Stimulated activated CD8-positive, alpha-beta memory T cell treated with anti-CD3 and anti-CD28 coated beads, Interleukin-4, amount 100 ng/mL, for 24 hours (primary cell): Measurements from ENCODE around the gene NAP1L3.

ENCODE experiments used
- DNase-seq: peaks from one replicate; pipeline ENCODE4 v3.0.0-alpha.2; 2020; ENCODE audit warnings: low read depth

Gene NAP1L3, protein sequence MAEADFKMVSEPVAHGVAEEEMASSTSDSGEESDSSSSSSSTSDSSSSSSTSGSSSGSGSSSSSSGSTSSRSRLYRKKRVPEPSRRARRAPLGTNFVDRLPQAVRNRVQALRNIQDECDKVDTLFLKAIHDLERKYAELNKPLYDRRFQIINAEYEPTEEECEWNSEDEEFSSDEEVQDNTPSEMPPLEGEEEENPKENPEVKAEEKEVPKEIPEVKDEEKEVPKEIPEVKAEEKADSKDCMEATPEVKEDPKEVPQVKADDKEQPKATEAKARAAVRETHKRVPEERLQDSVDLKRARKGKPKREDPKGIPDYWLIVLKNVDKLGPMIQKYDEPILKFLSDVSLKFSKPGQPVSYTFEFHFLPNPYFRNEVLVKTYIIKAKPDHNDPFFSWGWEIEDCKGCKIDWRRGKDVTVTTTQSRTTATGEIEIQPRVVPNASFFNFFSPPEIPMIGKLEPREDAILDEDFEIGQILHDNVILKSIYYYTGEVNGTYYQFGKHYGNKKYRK

GRCh38 chrX:93673056-93673868 lies at the start of gene NAP1L3:
Gene NAP1L3 (minus strand): TSS chrX:93673578. CDS start chrX:93673304, 274 bp downstream.
- DNase-seq, result peak; percentile 41

GRCh38 chrX:93711076-93711475 lies 37.7 kb upstream of the NAP1L3 start:
- DNase-seq, result no peak

- no peak for DNase-seq
These were observed 30.3 kb upstream of the NAP1L3 start for GRCh38 chrX:93703701-93704100.

DNA sequence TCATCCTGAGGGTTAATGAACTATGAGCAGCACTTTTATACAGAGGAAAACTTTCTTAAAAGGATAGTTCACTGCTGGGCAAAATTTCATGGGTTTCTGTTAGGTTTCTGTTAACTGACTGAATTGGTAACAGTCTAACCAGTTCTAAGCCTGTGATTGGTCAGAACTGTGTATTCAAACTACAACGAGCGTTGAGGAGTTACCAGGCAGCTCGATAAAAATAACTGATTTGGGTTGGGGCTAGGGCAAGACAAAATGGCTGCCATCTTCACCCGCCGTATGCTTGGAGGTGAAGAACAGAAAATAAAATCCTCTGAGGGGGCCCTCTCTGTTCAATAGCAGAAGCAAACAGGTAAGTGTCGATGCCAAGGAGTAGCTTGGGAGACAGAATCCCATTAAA lies 22.6 kb upstream of the NAP1L3 start:
- DNase-seq, result no peak

DNA sequence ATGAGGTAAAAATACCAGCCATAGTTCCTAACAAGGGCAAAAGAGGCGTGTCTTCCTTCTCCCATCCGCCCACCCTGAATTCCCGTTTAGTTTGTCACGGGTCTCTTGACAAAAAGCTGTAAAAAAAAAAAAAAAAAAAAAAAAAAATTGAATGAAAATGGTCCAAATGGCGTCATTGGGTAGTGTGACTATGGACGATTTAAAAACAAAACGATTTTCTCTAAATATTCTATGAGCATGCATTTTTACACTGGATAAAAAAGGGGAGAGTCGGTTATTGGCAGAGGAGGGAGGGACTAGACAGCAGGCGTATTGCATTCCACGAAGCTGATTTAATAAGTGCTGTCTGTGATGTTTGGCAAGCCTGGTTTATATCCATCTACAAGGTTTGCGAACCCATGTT lies 492 bp upstream of the NAP1L3 start, which contains the start of gene FAM133A:
Gene FAM133A (plus strand): TSS at position 338 of the 403 bp plus-strand sequence. CDS start 35,214 bp downstream, outside the sequence.
- no peak for DNase-seq

DNA sequence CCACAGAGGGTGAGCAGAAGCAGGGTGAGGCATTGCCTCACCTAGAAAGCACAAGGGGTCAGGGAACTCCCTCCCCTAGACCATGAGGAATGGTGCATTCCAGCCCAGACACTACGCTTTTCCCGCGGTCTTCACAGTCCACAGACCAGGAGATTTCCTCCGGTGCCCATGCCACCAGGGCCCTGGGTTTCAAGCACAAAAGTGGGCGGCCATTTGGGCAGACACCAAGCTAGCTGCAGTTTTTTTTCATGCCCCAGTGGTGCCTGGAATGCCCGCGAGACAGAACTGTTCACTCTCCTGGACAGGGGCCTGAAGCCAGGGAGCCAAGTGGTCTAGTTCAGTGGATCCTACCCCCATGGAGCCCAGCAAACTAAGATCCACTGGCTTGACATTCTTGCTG lies 12.8 kb downstream of the NAP1L3 start:
- DNase-seq, result no peak

DNA sequence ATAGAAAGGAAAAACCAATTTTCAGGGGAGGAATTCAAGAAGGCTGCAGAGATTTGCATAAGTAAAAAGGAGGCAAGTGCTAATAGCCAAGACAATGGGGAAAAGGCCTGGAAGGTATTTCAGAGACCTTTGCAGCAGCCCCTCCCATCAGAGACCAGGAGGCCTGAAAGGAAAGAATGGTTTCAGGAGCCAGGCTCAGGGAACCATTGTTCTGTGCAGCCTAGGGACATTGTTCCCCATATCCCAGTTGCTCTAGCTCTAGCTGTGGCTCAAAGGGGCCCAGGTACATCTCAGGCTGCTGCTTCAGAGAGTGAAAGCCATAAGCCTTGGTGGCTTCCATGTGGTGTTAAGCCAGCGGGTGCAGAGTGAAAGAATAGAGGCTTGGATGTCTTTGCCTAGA lies 24.0 kb downstream of the NAP1L3 start:
- DNase-seq, result no peak

GRCh38 chrX:93637591-93637990 lies 35.8 kb downstream of the NAP1L3 start:
- DNase-seq, result no peak
